ENCODE results near the gene CFAP54. TPM values are rescaled to one million over a fixed set of nuclear protein-coding genes. Genes with fewer than 3 reads are reported as not detected.

The CFAP54 gene
- polyA plus RNA-seq, 1 donor from 2014 or later = 0.13 TPM

GRCh38 chr12:96752211-96752610 is 262.8 kb downstream of the CFAP54 start:
- H3K36me3 Mint-ChIP-seq = no peaks in the 10 kb centered on the region
- no peaks in the 10 kb centered on the region for H3K4me1 Mint-ChIP-seq
- no peak overlapping the region for H3K27ac Mint-ChIP-seq
- H3K9me3 Mint-ChIP-seq = peaks cover 0 to 1% (median 0%) of the 10 kb centered on the region in 3 donors
- peaks cover 2% of the 10 kb centered on the region for H3K27me3 Mint-ChIP-seq
- no peak overlapping the region for H3K4me3 Mint-ChIP-seq

- no peak overlapping the region for H3K4me3 Mint-ChIP-seq
- H3K36me3 Mint-ChIP-seq = no peaks in the 10 kb centered on the region
- no peak overlapping the region for H3K27ac Mint-ChIP-seq
- peaks cover 0 to 6% (median 0%) of the 10 kb centered on the region in 3 donors for H3K9me3 Mint-ChIP-seq
- peaks cover 4% of the 10 kb centered on the region for H3K27me3 Mint-ChIP-seq
- H3K4me1 Mint-ChIP-seq = peaks cover 0 to 1% (median 0%) of the 10 kb centered on the region in 3 donors
These were observed 276.9 kb downstream of the CFAP54 start for GRCh38 chr12:96766232-96766631.

DNA sequence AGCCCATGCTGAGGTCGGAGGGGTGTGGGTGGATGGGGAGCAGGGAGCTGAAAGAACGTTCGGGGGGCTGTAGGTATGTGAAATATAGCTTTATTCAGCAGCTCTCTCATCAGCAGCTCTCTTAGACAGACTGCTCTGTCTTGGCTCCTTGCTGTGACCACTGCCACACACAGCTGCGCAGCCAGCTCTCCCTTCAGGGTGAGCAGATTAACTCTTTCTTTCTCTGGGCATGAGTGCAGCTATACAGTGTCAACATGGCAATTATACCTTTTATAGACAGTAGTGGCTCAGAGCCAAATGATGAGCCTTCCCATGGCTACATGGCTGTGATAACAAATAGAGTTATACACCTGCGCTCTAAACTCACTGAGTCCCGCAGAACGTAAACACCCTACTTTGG is 280.0 kb downstream of the CFAP54 start:
- Mint-ChIP-seq H3K36me3 (no peaks in the 10 kb centered on the region), H3K27ac (no peak overlapping the region), H3K27me3 (peaks cover 4% of the 10 kb centered on the region), H3K4me3 (no peak overlapping the region), H3K4me1 (peaks cover 0 to 1% (median 0%) of the 10 kb centered on the region in 3 donors), H3K9me3 (peaks cover 0 to 9% (median 6%) of the 10 kb centered on the region in 3 donors)

GRCh38 chr12:96770219-96771102 is 281.1 kb downstream of the CFAP54 start:
- H3K4me3 Mint-ChIP-seq = no peak overlapping the region
- no peaks in the 10 kb centered on the region for H3K36me3 Mint-ChIP-seq
- peaks cover 0 to 9% (median 6%) of the 10 kb centered on the region in 3 donors for H3K9me3 Mint-ChIP-seq
- peaks cover 0 to 1% (median 0%) of the 10 kb centered on the region in 3 donors for H3K4me1 Mint-ChIP-seq
- H3K27ac Mint-ChIP-seq = no peak overlapping the region
- H3K27me3 Mint-ChIP-seq = peaks cover 4% of the 10 kb centered on the region

DNA sequence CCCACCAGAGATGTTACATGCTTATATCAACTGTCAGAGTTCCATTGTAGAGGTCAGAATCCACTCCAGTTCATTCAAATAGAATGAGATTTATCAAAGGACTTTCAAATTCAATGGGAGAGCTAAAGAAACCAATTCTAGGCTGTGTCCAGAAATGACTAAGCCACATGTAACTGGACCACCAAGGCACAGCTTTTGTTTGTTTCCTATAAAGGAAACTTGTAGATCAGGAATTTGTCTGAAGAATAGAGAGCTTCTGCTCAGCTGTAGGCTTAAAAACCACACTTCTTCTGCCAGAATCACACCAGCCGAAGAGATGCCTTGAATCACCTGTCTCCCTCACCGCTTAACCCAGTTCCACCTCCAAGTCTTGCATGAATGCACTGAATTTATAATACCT is 283.7 kb downstream of the CFAP54 start:
- H3K4me3 Mint-ChIP-seq = no peak overlapping the region
- peaks cover 0 to 9% (median 2%) of the 10 kb centered on the region in 3 donors for H3K9me3 Mint-ChIP-seq
- peaks cover 4% of the 10 kb centered on the region for H3K27me3 Mint-ChIP-seq
- no peak overlapping the region for H3K27ac Mint-ChIP-seq
- peaks cover 0 to 1% (median 0%) of the 10 kb centered on the region in 3 donors for H3K4me1 Mint-ChIP-seq
- H3K36me3 Mint-ChIP-seq = no peaks in the 10 kb centered on the region

DNA sequence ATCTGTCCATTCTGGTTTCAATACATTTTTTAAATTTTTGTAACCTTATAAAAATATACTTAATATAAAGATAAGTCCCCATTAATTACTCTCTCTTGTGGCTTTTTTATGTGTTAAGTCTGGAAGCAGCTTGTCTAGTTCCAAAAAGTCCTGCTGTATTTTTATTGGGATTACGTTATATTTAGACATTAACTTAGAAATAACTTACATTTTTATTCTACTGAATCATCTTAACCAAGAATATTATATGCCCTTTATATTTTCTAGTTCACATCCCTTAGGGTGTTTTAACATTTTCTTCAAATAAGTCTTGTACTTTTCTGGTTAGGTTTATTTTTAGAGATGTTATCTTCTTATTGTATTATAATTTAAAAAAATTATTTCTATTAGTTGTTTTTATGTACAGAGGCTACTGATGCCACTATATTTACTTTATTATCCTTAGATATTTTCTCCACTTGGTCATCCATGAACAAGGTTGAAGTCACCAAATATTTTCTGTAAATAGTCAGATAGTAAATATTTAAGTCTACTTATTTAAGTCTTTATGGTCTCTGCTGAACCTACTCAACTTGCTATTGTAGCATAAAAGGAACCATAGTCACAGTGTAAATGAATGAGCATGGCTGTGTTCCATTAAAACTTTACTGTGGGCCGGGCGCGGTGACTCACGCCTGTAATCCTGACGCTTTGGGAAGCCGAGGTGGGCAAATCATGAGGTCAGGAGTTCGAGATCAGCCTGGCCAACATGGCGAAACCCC is 285.3 kb downstream of the CFAP54 start:
- peaks cover 2% of the 10 kb centered on the region for H3K27me3 Mint-ChIP-seq
- no peak overlapping the region for H3K27ac Mint-ChIP-seq
- H3K9me3 Mint-ChIP-seq = peaks cover 0 to 9% (median 0%) of the 10 kb centered on the region in 3 donors
- no peak overlapping the region for H3K4me3 Mint-ChIP-seq
- H3K36me3 Mint-ChIP-seq = no peaks in the 10 kb centered on the region
- peaks cover 0 to 1% (median 0%) of the 10 kb centered on the region in 3 donors for H3K4me1 Mint-ChIP-seq

DNA sequence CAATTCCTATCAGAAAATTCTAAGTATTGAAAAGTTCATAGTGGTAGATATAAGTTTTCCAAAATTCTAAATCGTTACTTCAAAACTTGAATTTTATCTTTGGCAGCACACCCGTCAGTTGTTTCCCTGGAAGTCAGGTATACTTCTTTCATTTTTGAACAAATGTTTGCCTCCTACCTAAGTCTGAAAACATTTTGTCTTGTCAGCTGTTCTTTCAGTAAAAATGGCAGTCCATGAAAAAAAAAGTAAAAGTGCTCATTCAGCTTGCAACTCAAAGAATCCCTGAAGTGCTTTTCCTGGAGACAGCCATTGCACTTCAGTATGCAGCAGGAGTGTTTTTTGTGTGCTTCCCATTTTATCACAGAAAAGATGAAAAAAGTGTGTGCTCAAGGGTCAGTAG is 287.5 kb downstream of the CFAP54 start:
- Mint-ChIP-seq H3K4me1 (no peaks in the 10 kb centered on the region), H3K36me3 (no peaks in the 10 kb centered on the region), H3K9me3 (peaks cover 0 to 9% (median 0%) of the 10 kb centered on the region in 3 donors), H3K27ac (peak overlapping the region in 1 of 3 donors; percentile 41), H3K27me3 (no peaks in the 10 kb centered on the region), H3K4me3 (no peak overlapping the region)

DNA sequence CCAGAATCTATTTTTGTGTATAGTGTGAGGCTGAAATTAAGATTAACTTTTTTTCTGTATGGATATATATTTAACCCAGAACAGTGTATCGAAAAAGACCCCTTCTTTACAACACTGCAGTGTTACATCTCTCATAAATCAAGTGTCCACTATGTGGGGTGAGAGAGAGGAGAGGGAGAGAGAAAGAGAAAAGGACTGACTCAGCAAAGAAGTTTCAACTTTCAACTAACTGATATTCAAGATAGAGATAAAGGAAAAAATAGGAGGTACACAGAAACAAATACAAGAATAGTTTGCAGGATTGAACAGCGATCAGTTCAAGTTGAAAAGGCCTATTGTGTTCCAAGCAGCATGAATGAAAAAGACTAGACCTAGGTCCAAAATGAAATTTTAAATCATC is 291.0 kb downstream of the CFAP54 start:
- H3K36me3 Mint-ChIP-seq = no peaks in the 10 kb centered on the region
- no peaks in the 10 kb centered on the region for H3K9me3 Mint-ChIP-seq
- no peaks in the 10 kb centered on the region for H3K27me3 Mint-ChIP-seq
- no peaks in the 10 kb centered on the region for H3K4me1 Mint-ChIP-seq
- no peak overlapping the region for H3K27ac Mint-ChIP-seq
- H3K4me3 Mint-ChIP-seq = no peak overlapping the region

DNA sequence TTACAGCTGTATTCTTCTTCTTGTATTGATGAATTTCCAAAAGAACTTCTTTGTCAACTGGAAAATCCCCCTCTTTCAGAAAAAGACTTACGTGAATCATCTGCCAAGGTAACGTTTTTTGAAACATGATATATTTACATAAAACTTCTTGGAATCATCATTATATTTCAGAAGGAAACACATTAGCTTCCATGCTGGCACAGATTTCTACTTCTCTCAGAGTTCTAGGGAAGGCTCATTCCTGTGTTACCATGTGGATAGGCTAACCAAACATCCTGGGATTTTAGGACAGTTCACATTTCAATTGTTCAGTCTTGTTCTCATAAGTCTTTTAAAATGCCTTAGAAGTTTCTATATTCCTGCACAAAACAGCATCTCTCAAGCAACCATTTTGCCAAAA is 297.4 kb downstream of the CFAP54 start:
- Mint-ChIP-seq H3K4me3 (no peak overlapping the region), H3K36me3 (no peaks in the 10 kb centered on the region), H3K4me1 (no peaks in the 10 kb centered on the region), H3K9me3 (no peaks in the 10 kb centered on the region), H3K27me3 (no peaks in the 10 kb centered on the region), H3K27ac (no peak overlapping the region)

- Mint-ChIP-seq H3K36me3 (no peaks in the 10 kb centered on the region), H3K27me3 (peaks cover 8% of the 10 kb centered on the region), H3K9me3 (peaks cover 6 to 20% (median 15%) of the 10 kb centered on the region in 3 donors), H3K4me3 (no peak overlapping the region), H3K27ac (no peak overlapping the region), H3K4me1 (no peaks in the 10 kb centered on the region)
These were observed 314.6 kb downstream of the CFAP54 start for GRCh38 chr12:96803969-96804368.

- H3K27me3 Mint-ChIP-seq = peaks cover 4% of the 10 kb centered on the region
- H3K4me1 Mint-ChIP-seq = no peaks in the 10 kb centered on the region
- H3K36me3 Mint-ChIP-seq = no peaks in the 10 kb centered on the region
- no peak overlapping the region for H3K4me3 Mint-ChIP-seq
- H3K27ac Mint-ChIP-seq = no peak overlapping the region
- H3K9me3 Mint-ChIP-seq = peaks cover 8 to 22% (median 16%) of the 10 kb centered on the region in 3 donors
These were observed 316.9 kb downstream of the CFAP54 start for GRCh38 chr12:96806272-96806671.

- peaks cover 8 to 22% (median 16%) of the 10 kb centered on the region in 3 donors for H3K9me3 Mint-ChIP-seq
- H3K27me3 Mint-ChIP-seq = peaks cover under 1% of the 10 kb centered on the region
- H3K4me3 Mint-ChIP-seq = no peak overlapping the region
- no peaks in the 10 kb centered on the region for H3K4me1 Mint-ChIP-seq
- H3K27ac Mint-ChIP-seq = no peak overlapping the region
- no peaks in the 10 kb centered on the region for H3K36me3 Mint-ChIP-seq
These were observed 318.4 kb downstream of the CFAP54 start for GRCh38 chr12:96807741-96808140.

- no peaks in the 10 kb centered on the region for H3K36me3 Mint-ChIP-seq
- no peaks in the 10 kb centered on the region for H3K4me1 Mint-ChIP-seq
- peaks cover 8 to 17% (median 16%) of the 10 kb centered on the region in 3 donors for H3K9me3 Mint-ChIP-seq
- no peak overlapping the region for H3K4me3 Mint-ChIP-seq
- no peak overlapping the region for H3K27ac Mint-ChIP-seq
- peaks cover 2% of the 10 kb centered on the region for H3K27me3 Mint-ChIP-seq
These were observed 319.2 kb downstream of the CFAP54 start for GRCh38 chr12:96808587-96808986.

GRCh38 chr12:96809522-96809921 is 320.1 kb downstream of the CFAP54 start:
- H3K9me3 Mint-ChIP-seq = peaks cover 5 to 12% (median 10%) of the 10 kb centered on the region in 3 donors
- H3K4me1 Mint-ChIP-seq = no peaks in the 10 kb centered on the region
- H3K27ac Mint-ChIP-seq = no peak overlapping the region
- peaks cover 2% of the 10 kb centered on the region for H3K27me3 Mint-ChIP-seq
- no peak overlapping the region for H3K4me3 Mint-ChIP-seq
- H3K36me3 Mint-ChIP-seq = no peaks in the 10 kb centered on the region

DNA sequence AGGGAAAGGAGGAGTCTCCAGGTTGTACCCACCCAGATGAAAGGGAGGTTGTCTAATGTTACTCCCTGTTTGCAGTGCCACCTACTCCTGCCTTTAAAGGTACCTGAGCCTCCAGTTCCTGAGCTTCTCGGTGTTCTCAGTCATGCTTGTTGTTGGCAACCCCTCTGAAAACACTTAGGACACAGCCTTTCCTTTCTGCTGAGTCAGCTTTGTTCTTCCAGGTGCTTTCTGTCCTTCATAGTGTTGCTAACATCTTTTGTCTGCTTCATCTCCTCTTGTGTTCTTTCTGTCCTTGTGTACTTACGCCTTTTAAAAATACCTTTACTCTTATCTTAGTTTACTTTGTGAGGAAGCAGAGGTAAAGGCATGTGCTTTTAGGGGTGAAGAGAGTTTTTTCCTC is 320.7 kb downstream of the CFAP54 start:
- Mint-ChIP-seq H3K27ac (no peak overlapping the region), H3K4me3 (no peak overlapping the region), H3K27me3 (peaks cover 4% of the 10 kb centered on the region), H3K9me3 (peaks cover 5 to 8% (median 7%) of the 10 kb centered on the region in 3 donors), H3K4me1 (no peaks in the 10 kb centered on the region), H3K36me3 (no peaks in the 10 kb centered on the region)
